Tibial nerve (tissue), 4 donors: Measurements from ENCODE around the gene SMYD1. TPM values are rescaled to one million over a fixed set of nuclear protein-coding genes. Genes with fewer than 3 reads are reported as not detected.

Experiments used
- DNase-seq, 2 donors: peaks; one replicate each; pipeline ENCODE4 v3.0.0-alpha.2; 2019; ENCODE audit warnings: low spot score in 2 of 2
- H3K27ac ChIP-seq, 4 donors: fragments of 200-600 bp; sonication (generic) in 3 of 4; one replicate each; pipeline ENCODE4 v1.5.1; 2017 to 2019; ENCODE audit warnings: mild to moderate bottlenecking in 1 of 4
- H3K27me3 ChIP-seq, 2 donors: fragments of 200-600 bp; sonication (generic) in 1 of 2; one replicate each; pipeline versions ENCODE4 v1.5.1 to v1.6.0; 2017 to 2019
- H3K36me3 ChIP-seq, 3 donors: fragments of 200-600 bp; sonication (generic); one replicate each; pipeline ENCODE4 v1.5.1; 2018 to 2019
- H3K4me1 ChIP-seq, 4 donors: fragments of 200-600 bp; sonication (generic) in 3 of 4; one replicate each; pipeline ENCODE4 v1.5.1; 2017 to 2019
- H3K4me3 ChIP-seq, 4 donors: fragments of 200-600 bp; sonication (generic) in 3 of 4; one replicate each; pipeline ENCODE4 v1.5.1; 2017 to 2019; ENCODE audit warnings: mild to moderate bottlenecking in 1 of 4, moderate library complexity in 1 of 4
- H3K9me3 ChIP-seq, 4 donors: fragments of 200-600 bp; sonication (generic) in 3 of 4; one replicate each; pipeline ENCODE4 v1.5.1; 2017 to 2019
- CTCF ChIP-seq, 5 experiments: fragments of 200-600 bp in 3 of 5; fragments of 450-650 bp in 2 of 5; sonication (generic) in 3 of 5; IDR thresholded peaks; one replicate each; pipeline ENCODE4 v1.5.1; 2016 to 2019; ENCODE audit warnings: antibody characterized with exemption in 5 of 5, mild to moderate bottlenecking in 3 of 5, moderate library complexity in 2 of 5
- EP300 ChIP-seq, 2 donors: sonication (generic); formaldehyde crosslinking; IDR thresholded peaks; one replicate each; pipeline ENCODE4 v1.6.1; 2017; ENCODE audit warnings: antibody characterized with exemption in 2 of 2, mild to moderate bottlenecking in 1 of 2
- POLR2A ChIP-seq, 2 donors: fragments of 450-650 bp; IDR thresholded peaks; one replicate each; pipeline ENCODE4 v1.6.1; 2017; ENCODE audit warnings: antibody characterized with exemption in 2 of 2, mild to moderate bottlenecking in 2 of 2, moderate library complexity in 2 of 2
- WGBS, 2 donors: methylation state at CpG; one replicate each; pipeline ENCODE4 v1.1.5; 2018; 5-methylcytosine and 5-hydroxymethylcytosine counted together
- total RNA-seq, 4 donors: library from RNA; depleted of rRNA; stranded (reverse); fragments of >200 nt; gene quantifications; one replicate each; pipeline ENCODE4 v1.1.0, GENCODE V29; 2016

Gene SMYD1
- total RNA-seq, 4 donors from 2014 or later = 0.21 to 3.3 TPM; not detected in 2

- no peak for TF ChIP-seq POLR2A (IDR thresholded peaks at IDR 0.05)
- no peak for TF ChIP-seq CTCF (IDR thresholded peaks at IDR 0.05)
- TF ChIP-seq EP300 (IDR thresholded peaks at IDR 0.05) = peak in 1 of 2 donors; percentile 24
- no peaks in the 10 kb centered on the region for H3K4me1 ChIP-seq
- H3K9me3 ChIP-seq = peaks cover 0 to 30% (median 1%) of the 10 kb centered on the region in 4 donors
- H3K27ac ChIP-seq = peak overlapping the region in 1 of 4 donors; percentile 24
- no peak overlapping the region for H3K4me3 ChIP-seq
- DNase-seq = no peak
- no peaks in the 10 kb centered on the region for H3K36me3 ChIP-seq
- WGBS, 2 donors = 31 to 42% methylated on average over 4 of the region's 4 CpGs
- H3K27me3 ChIP-seq = no peaks in the 10 kb centered on the region
Observed at GRCh38 chr2:88136817-88137216, 69.2 kb downstream of the SMYD1 start.

GRCh38 chr2:88137833-88138232 lies 70.2 kb downstream of the SMYD1 start:
- Histone ChIP-seq H3K27me3 (no peaks in the 10 kb centered on the region), H3K4me1 (no peaks in the 10 kb centered on the region), H3K9me3 (peaks cover 0 to 38% (median 3%) of the 10 kb centered on the region in 4 donors), H3K4me3 (no peak overlapping the region), H3K27ac (no peak overlapping the region), H3K36me3 (no peaks in the 10 kb centered on the region)
- TF ChIP-seq EP300 (IDR thresholded peaks at IDR 0.05) (no peak), CTCF (IDR thresholded peaks at IDR 0.05) (no peak), POLR2A (IDR thresholded peaks at IDR 0.05) (no peak)
- WGBS, 2 donors = 93% methylated on average over 4 of the region's 4 CpGs
- DNase-seq = no peak

GRCh38 chr2:88139203-88139702 lies 71.6 kb downstream of the SMYD1 start:
- WGBS, 2 donors = 51 to 67% methylated on average over 2 of the region's 2 CpGs
- TF ChIP-seq POLR2A (IDR thresholded peaks at IDR 0.05) (no peak), EP300 (IDR thresholded peaks at IDR 0.05) (no peak), CTCF (IDR thresholded peaks at IDR 0.05) (no peak)

GRCh38 chr2:88139804-88140203 lies 72.2 kb downstream of the SMYD1 start:
- no peaks in the 10 kb centered on the region for H3K4me1 ChIP-seq
- DNase-seq = no peak
- H3K4me3 ChIP-seq = no peak overlapping the region
- H3K27me3 ChIP-seq = no peaks in the 10 kb centered on the region
- peaks cover 0 to 49% (median 3%) of the 10 kb centered on the region in 4 donors for H3K9me3 ChIP-seq
- 80 to 83% methylated on average over 6 of the region's 6 CpGs for WGBS, 2 donors
- H3K36me3 ChIP-seq = no peaks in the 10 kb centered on the region
- no peak for TF ChIP-seq CTCF (IDR thresholded peaks at IDR 0.05)
- TF ChIP-seq EP300 (IDR thresholded peaks at IDR 0.05) = no peak
- TF ChIP-seq POLR2A (IDR thresholded peaks at IDR 0.05) = no peak
- H3K27ac ChIP-seq = no peak overlapping the region

More at GRCh38 chr2:88139203-88139702, 71.6 kb downstream of the SMYD1 start:
- Histone ChIP-seq H3K27ac (no peak overlapping the region), H3K4me1 (no peaks in the 10 kb centered on the region), H3K9me3 (peaks cover 0 to 49% (median 3%) of the 10 kb centered on the region in 4 donors), H3K27me3 (no peaks in the 10 kb centered on the region), H3K4me3 (no peak overlapping the region), H3K36me3 (no peaks in the 10 kb centered on the region)
- DNase-seq = no peak

GRCh38 chr2:88141952-88142351 lies 74.3 kb downstream of the SMYD1 start:
- no peaks in the 10 kb centered on the region for H3K27me3 ChIP-seq
- no peak for DNase-seq
- TF ChIP-seq POLR2A (IDR thresholded peaks at IDR 0.05) (no peak), EP300 (IDR thresholded peaks at IDR 0.05) (no peak), CTCF (IDR thresholded peaks at IDR 0.05) (no peak)

More at GRCh38 chr2:88141952-88142351, 74.3 kb downstream of the SMYD1 start:
- Histone ChIP-seq H3K27ac (no peak overlapping the region), H3K4me3 (no peak overlapping the region), H3K9me3 (peaks cover 0 to 49% (median 3%) of the 10 kb centered on the region in 4 donors), H3K36me3 (no peaks in the 10 kb centered on the region), H3K4me1 (no peaks in the 10 kb centered on the region)
- 94 to 98% methylated on average over 2 of the region's 2 CpGs for WGBS, 2 donors
